CD4-positive, alpha-beta T cell treated with Interferon gamma for 1 hour (primary cell): Measurements from ENCODE around the gene CNIH3.
"Not testable (repeated sequence)": the region's sequence is repeated elsewhere in the genome, so short reads cannot be mapped to it uniquely, and the experiment has no call there.

ENCODE experiments used
- DNase-seq: peaks from one replicate; pipeline ENCODE4 v3.0.0-alpha.2; 2020

Gene CNIH3

DNA sequence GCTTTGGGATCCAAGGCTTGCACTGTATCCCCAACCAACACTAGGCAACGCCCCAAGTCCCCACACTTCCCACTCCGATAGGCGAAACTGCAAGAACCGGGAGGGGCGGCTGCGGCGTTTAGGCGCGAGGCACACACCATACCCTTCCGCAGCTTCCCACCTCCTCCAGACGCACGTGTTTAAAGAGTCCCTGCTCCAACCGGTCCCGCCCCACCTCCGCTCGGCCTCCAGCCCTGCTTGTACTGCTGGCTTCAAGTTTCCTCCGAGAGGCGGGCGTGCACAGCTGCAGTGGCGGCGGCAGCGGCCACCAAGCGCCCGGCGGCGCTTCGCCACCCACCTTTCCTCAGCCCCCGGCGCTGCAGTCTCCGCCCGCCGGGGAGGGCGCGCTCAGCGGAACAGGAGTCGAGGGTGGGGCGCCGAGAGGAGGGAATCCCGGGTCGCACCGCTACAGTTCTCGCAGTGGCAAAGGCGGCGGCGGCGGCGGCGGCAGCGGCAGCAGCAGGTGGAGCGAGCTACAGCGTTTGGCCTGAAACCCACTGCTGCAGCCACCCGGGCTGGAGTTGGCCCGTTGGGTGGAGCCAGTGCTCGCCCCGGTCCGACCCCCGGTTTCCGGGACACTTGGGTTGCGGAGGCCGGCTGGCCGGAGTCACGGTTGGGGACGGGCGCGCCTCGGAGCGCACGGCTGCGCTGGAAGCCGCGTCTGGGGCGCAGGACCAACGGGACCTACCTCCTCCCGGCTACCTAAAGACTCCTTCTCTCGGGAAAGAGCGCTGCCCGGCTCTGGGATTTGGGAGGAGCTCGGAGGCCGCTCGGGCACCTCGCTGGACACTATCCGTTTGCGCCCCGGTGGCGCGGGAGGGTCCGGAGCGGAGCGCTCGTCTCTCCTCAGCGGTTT lies at the start of gene CNIH3:
Gene CNIH3 (plus strand): TSS at position 457 of the 895 bp plus-strand sequence. CDS start 858 bp downstream, outside the sequence.
- DNase-seq: no peak

GRCh38 chr1:224566492-224566891 lies 49.6 kb upstream of the CNIH3 start:
- not testable (repeated sequence) for DNase-seq

- no peak for DNase-seq
Measured at GRCh38 chr1:224569276-224569675, 46.8 kb upstream of the CNIH3 start.

DNA sequence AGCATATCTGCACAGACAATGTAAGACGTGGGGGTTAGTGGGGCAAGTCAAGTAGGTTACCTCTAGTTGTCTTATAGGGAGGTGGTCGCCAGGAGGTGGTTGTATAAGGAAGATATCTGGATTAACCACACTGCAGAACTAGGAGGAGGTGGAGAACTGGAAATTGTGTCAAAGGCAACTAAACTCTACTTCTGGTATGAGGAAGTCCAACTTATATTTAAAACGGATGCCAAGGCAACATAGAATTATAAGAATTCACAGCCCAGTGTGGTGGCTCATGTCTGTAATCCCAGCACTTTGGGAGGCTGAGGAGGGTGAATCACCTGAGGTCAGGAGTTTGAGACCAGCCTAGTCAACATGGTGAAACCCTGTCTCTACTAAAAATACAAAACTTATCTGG lies 44.1 kb upstream of the CNIH3 start:
- not testable (repeated sequence) for DNase-seq

- no peak for DNase-seq
Measured at GRCh38 chr1:224579526-224579925, 36.6 kb upstream of the CNIH3 start.

DNA sequence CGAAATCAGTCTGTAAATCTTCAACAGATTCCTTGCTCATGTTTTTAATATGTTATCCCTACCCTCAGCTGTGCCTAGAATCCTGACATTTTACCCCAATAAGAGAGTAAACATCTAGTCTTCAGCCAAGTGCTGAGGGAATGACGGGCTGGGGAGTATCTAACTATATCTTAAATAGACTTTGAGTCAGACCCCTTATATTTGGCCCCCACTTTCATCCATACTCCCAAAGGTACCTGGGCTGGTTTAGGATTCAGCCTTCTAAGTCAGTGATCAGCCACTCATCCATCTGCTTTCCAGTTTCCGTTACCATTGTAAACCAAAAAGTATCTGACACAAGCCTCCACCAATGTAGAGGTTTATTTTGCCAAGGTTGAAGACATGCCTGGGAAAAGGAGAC lies 36.1 kb upstream of the CNIH3 start:
- DNase-seq: no peak

DNA sequence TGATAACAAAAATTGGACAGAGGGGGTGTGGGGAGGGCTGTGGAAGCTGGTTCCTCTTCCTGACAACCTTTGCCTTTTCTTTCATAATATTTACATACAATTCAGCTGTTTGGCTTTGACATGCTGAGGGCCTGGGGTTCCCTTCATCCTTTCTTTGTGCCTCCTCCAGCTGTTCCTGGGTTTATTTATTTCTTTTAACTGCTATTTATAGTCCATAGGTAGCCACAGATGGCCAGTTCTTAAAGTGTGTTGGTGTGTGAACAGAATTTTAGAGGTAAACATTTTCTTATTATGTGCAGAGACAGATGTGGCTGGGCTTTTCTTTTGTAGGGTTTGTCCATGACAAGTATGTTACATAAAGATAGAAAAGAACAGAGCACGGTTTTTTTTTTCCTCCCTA lies 34.1 kb upstream of the CNIH3 start:
- no peak for DNase-seq

GRCh38 chr1:224583774-224584173 lies 32.3 kb upstream of the CNIH3 start:
- no peak for DNase-seq

- DNase-seq: no peak
Measured at GRCh38 chr1:224585051-224585450, 31.1 kb upstream of the CNIH3 start.

DNA sequence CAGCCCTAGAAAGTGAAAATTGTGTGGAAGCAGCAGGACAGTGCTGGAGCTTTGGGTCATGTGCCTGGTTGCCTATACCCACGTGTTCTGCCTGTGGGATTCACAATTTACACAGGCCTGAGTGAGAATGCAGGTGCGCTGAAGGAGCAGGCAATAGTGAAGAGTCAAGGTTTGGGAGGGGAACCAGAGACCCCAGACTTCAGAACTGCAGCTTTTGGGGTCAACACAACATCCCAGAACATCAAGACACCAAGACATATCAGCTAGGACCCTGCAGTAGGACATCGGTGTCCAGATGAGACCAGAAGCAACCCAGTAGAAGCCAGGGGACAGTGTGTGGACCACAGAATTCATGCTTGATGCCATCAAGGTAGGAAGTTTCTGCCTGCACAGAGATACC lies 29.1 kb upstream of the CNIH3 start:
- DNase-seq: no peak

DNA sequence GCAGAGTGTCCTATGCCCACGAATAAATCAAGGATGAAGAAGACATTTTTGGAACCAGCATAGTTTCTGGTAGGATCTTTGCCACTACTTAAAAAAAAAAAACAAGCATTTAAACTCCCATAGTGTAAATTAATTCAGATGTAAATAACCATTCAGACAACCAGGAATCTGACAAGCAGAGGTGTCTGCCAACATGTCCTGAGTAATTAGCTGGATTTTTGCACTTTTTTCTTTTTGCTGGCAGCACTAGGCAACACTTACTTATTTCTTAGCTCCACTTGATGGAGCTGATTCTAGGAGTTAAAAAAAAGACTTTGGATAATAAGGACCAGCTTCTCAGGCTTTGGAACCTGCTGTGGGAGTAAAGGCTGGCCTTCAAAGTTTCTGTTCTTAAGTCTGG lies 27.6 kb upstream of the CNIH3 start:
- no peak for DNase-seq

GRCh38 chr1:224589006-224589405 lies 27.1 kb upstream of the CNIH3 start:
- DNase-seq: no peak

- no peak for DNase-seq
Measured at GRCh38 chr1:224591326-224591725, 24.8 kb upstream of the CNIH3 start.

GRCh38 chr1:224592636-224593582 lies 23.2 kb upstream of the CNIH3 start:
- DNase-seq: no peak

GRCh38 chr1:224594360-224594759 lies 21.8 kb upstream of the CNIH3 start:
- DNase-seq: no peak

GRCh38 chr1:224594851-224595250 lies 21.3 kb upstream of the CNIH3 start:
- no peak for DNase-seq

DNA sequence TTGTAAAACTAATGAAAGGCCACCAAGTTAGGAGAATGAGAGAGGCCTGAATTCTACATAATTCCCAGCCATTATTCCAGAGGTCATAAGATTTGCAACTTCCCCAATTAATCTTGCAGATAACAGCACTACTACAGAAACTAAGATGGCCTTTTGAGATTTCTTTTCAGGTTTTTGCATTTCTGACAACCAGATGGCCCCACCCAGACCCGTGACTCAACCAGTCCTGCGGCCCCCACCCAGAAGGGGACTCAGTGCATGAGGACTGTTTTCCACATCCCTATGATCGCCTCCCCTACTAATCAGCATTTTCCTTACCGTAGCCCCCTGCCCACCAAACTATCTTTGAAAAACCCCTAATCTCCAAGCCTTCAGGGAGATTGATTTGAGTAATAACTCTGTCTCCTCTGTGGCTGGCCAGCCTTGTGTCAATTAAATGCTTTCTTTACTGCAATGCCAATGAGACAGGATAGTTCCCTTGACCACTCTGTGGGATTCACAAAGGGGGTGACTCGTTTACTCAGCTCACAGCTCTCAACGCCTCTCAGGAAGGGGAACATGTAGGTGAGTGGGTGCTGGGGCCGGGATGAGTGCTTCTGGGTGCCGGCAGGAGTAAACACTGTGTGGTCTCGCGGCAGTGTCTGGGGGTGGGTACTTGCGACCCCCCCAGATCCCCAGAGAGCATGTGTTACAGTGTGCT lies 10.5 kb upstream of the CNIH3 start:
- no peak for DNase-seq

- no peak for DNase-seq
Measured at GRCh38 chr1:224607188-224608148, 8.6 kb upstream of the CNIH3 start.

DNA sequence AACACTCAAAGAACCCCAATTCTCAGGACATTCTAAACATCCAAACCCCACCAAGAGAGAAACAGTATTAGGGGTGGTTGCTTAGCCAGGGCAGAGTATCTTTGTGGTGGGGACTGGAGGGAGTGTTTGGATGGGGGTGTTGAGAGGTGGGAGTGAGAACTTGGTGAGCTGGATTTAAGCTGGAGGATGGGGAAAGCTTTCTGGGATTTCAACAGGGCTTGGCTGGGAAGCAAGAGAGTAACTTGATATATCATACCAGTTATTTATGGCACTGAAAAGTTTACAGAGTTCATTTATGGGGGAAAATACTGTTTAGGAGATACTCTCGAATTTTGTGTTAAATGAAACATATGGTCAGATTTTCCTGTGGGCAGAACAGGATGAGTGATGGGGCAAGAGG lies 6.8 kb upstream of the CNIH3 start:
- DNase-seq: no peak

DNA sequence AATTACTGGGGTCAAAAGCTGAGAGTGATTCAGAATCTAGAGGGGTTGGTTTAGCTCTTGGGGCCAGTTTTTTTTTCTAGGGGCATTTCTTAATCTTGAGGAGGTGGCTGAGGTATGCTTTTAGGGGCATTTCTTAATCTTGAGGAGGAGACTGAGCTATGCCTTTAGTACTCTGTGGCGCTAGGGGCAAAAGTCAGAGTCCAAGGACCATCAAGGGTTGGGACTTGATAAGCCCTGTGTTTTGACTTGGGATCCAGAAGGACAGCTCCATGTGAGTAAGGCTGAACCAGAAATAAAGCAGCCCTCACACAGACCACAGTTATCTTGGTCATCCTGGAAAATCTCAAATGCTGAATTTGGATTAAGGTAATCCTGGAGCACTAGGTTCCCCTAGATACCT lies 3.9 kb upstream of the CNIH3 start:
- DNase-seq: no peak

DNA sequence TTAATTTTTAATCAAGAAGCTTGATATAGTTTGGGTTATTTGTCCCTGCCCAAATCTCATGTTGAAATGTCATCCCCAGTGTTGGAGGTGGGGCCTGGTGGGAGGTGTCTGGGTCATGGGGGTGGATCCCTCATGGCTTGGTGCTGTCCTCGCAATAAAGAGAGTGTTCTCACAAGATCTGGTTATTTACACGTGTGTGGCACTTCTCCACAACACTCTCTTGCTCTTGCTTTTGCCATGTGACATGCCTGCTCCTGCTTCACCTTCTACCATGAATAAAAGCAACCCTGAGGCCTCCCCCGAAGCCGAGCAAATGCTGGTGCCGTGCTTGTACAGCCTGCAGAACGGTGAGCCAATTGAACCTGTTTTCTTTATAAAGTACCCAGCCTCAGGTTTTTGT lies 2.6 kb upstream of the CNIH3 start:
- DNase-seq: no peak
